ENCODE measurements around the gene TMC6.

DNA sequence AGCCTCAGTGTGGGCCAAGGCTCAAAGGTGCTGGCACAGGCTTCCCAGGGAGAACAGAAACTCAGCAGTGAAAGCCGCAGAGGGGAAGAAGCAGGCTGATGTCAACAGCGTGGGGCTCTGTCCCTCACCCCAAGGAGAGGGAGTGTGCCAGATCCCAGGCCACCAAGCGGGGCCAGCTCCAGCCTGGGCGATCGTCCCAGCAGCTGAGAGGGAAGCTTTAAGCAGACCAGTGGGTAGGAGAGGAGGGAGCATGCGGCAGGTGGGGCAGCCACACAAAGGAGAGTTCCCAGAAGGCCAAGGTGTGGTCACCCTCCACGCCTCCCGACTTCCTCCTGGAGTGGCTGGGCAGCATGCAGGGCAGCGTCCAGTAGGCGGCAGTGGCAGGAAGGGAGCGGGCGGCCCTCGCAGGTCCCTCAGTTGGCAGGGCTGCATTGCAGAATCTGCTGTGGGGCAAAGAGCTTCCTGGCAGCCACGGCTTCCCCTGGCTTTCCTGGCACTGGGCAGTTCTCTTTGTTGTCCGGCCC lies 45.9 kb upstream of the TMC6 start:
- TF ChIP-seq, protein P1, sequence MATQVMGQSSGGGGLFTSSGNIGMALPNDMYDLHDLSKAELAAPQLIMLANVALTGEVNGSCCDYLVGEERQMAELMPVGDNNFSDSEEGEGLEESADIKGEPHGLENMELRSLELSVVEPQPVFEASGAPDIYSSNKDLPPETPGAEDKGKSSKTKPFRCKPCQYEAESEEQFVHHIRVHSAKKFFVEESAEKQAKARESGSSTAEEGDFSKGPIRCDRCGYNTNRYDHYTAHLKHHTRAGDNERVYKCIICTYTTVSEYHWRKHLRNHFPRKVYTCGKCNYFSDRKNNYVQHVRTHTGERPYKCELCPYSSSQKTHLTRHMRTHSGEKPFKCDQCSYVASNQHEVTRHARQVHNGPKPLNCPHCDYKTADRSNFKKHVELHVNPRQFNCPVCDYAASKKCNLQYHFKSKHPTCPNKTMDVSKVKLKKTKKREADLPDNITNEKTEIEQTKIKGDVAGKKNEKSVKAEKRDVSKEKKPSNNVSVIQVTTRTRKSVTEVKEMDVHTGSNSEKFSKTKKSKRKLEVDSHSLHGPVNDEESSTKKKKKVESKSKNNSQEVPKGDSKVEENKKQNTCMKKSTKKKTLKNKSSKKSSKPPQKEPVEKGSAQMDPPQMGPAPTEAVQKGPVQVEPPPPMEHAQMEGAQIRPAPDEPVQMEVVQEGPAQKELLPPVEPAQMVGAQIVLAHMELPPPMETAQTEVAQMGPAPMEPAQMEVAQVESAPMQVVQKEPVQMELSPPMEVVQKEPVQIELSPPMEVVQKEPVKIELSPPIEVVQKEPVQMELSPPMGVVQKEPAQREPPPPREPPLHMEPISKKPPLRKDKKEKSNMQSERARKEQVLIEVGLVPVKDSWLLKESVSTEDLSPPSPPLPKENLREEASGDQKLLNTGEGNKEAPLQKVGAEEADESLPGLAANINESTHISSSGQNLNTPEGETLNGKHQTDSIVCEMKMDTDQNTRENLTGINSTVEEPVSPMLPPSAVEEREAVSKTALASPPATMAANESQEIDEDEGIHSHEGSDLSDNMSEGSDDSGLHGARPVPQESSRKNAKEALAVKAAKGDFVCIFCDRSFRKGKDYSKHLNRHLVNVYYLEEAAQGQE (IDR thresholded peaks at IDR 0.05; ENCODE audit: low read depth, low read length): no peak
- TF ChIP-seq EP300 (IDR thresholded peaks at IDR 0.05; ENCODE audit: borderline replicate concordance in 1 of 2, low read depth in 1 of 2, low read length in 1 of 2) (no peak), SMC3 (IDR thresholded peaks at IDR 0.05; ENCODE audit: low read depth, low read length) (no peak), ZBTB33 (IDR thresholded peaks at IDR 0.05; ENCODE audit: borderline replicate concordance, low read depth) (no peak), MXI1 (IDR thresholded peaks at IDR 0.05; ENCODE audit: low read depth, low read length) (no peak)
- TF ChIP-seq, protein P2, sequence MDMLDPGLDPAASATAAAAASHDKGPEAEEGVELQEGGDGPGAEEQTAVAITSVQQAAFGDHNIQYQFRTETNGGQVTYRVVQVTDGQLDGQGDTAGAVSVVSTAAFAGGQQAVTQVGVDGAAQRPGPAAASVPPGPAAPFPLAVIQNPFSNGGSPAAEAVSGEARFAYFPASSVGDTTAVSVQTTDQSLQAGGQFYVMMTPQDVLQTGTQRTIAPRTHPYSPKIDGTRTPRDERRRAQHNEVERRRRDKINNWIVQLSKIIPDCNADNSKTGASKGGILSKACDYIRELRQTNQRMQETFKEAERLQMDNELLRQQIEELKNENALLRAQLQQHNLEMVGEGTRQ (IDR thresholded peaks at IDR 0.05; ENCODE audit: borderline replicate concordance, low read depth, low read length): no peak

Measured in SK-N-SH (cell line).